NCI-H1930 (cell line): Measurements from ENCODE around the gene ADM2.

Source experiments
- DNase-seq, 2 experiments: peaks; one replicate each; lab custom pipeline; 2025; lab: John Stamatoyannopoulos, UW

Gene ADM2

GRCh38 chr22:50445071-50445879, 36.1 kb upstream of the ADM2 start:
- no peak for DNase-seq

GRCh38 chr22:50445880-50446707, 35.2 kb upstream of the ADM2 start:
- DNase-seq, result no peak

- no peak for DNase-seq
These were observed 34.4 kb upstream of the ADM2 start for GRCh38 chr22:50446708-50447575.

- no peak for DNase-seq
These were observed 33.5 kb upstream of the ADM2 start for GRCh38 chr22:50447576-50448551.

GRCh38 chr22:50452649-50453048, 28.7 kb upstream of the ADM2 start:
- no peak for DNase-seq

- DNase-seq, result no peak
These were observed 26.7 kb upstream of the ADM2 start for GRCh38 chr22:50454556-50455075.

GRCh38 chr22:50455201-50455600, 26.1 kb upstream of the ADM2 start:
- DNase-seq, result no peak

- DNase-seq, result no peak
These were observed 25.3 kb upstream of the ADM2 start for GRCh38 chr22:50456026-50456425.

- DNase-seq, result no peak
These were observed 24.7 kb upstream of the ADM2 start for GRCh38 chr22:50456466-50457234.

- DNase-seq, result no peak
These were observed 22.3 kb upstream of the ADM2 start for GRCh38 chr22:50459016-50459415.

- DNase-seq, result no peak
These were observed 21.7 kb upstream of the ADM2 start for GRCh38 chr22:50459496-50460140.

- DNase-seq, result no peak
These were observed 20.4 kb upstream of the ADM2 start for GRCh38 chr22:50460938-50461337.

GRCh38 chr22:50461536-50461935, 19.8 kb upstream of the ADM2 start:
- no peak for DNase-seq

GRCh38 chr22:50461979-50462540, 19.3 kb upstream of the ADM2 start:
- DNase-seq, result no peak

- DNase-seq, result no peak
These were observed 18.0 kb upstream of the ADM2 start for GRCh38 chr22:50463188-50463900.

- DNase-seq, result no peak
These were observed 16.9 kb upstream of the ADM2 start for GRCh38 chr22:50464451-50464850.

- no peak for DNase-seq
These were observed 16.0 kb upstream of the ADM2 start for GRCh38 chr22:50465066-50465930.

- no peak for DNase-seq
These were observed 14.0 kb upstream of the ADM2 start for GRCh38 chr22:50467341-50467740.
